Stimulated activated naive CD8-positive, alpha-beta T cell treated with anti-CD3 and anti-CD28 coated beads, Interleukin-15, amount 100 ng/mL, for 72 hours (primary cell): ENCODE results near the gene SFMBT2.

Source experiments
- ATAC-seq: fragments of 150-1000 bp; cut with Tn5 transposase; 2 replicates; pipeline ENCODE4 v1.10.0; 2021; ENCODE audit warnings: mild to moderate bottlenecking, moderate library complexity
- DNase-seq, 2 donors: peaks; one replicate each; pipeline ENCODE4 v3.0.0; 2021 to 2022
- H3K27ac Mint-ChIP-seq, 2 donors: one replicate each; pipeline ENCODE4 v1.8.0; 2022; ENCODE audit warnings: mild to moderate bottlenecking in 2 of 2, mixed read lengths in 2 of 2, moderate library complexity in 2 of 2
- H3K27me3 Mint-ChIP-seq: one replicate; pipeline ENCODE4 v1.8.0; 2022; ENCODE audit warnings: mixed read lengths
- H3K4me1 Mint-ChIP-seq: one replicate; pipeline ENCODE4 v1.8.0; 2022; ENCODE audit warnings: mild to moderate bottlenecking, mixed read lengths
- H3K4me3 Mint-ChIP-seq, 2 donors: one replicate each; pipeline ENCODE4 v1.8.0; 2022; ENCODE audit warnings: mild to moderate bottlenecking in 2 of 2, mixed read lengths in 2 of 2, moderate library complexity in 1 of 2
- H3K9me3 Mint-ChIP-seq, 2 donors: one replicate each; pipeline ENCODE4 v1.8.0; 2022; ENCODE audit warnings: mixed read lengths in 2 of 2

Gene SFMBT2

GRCh38 chr10:7372504-7372903 is 38.3 kb downstream of the SFMBT2 start:
- ATAC-seq: no peak
- no peak overlapping the region for H3K27ac Mint-ChIP-seq

GRCh38 chr10:7370511-7370910 is 40.3 kb downstream of the SFMBT2 start:
- Mint-ChIP-seq H3K9me3 (no peaks in the 10 kb centered on the region), H3K4me3 (peak overlapping the region in 1 of 2 donors; percentile 48), H3K27ac (peak overlapping the region; percentile 77 to 96), H3K4me1 (peaks cover 27% of the 10 kb centered on the region), H3K27me3 (no peaks in the 10 kb centered on the region)
- ATAC-seq: peak; percentile 90
- DNase-seq: peak in 1 of 2 donors; percentile 34

More at GRCh38 chr10:7372504-7372903, 38.3 kb downstream of the SFMBT2 start:
- peaks cover 0 to under 1% of the 10 kb centered on the region in 2 donors for H3K9me3 Mint-ChIP-seq
- H3K4me1 Mint-ChIP-seq: peaks cover 30% of the 10 kb centered on the region
- no peak overlapping the region for H3K4me3 Mint-ChIP-seq
- no peak for DNase-seq
- H3K27me3 Mint-ChIP-seq: no peaks in the 10 kb centered on the region

GRCh38 chr10:7365027-7365745 is 45.6 kb downstream of the SFMBT2 start:
- no peak overlapping the region for H3K4me3 Mint-ChIP-seq
- ATAC-seq (no peak), DNase-seq (no peak)
- no peaks in the 10 kb centered on the region for H3K27me3 Mint-ChIP-seq
- H3K4me1 Mint-ChIP-seq: peaks cover 26% of the 10 kb centered on the region
- peak overlapping the region; percentile 48 to 57 for H3K27ac Mint-ChIP-seq
- H3K9me3 Mint-ChIP-seq: peaks cover 17 to 24% of the 10 kb centered on the region in 2 donors

GRCh38 chr10:7364474-7364873 is 46.4 kb downstream of the SFMBT2 start:
- peaks cover 17 to 24% of the 10 kb centered on the region in 2 donors for H3K9me3 Mint-ChIP-seq
- ATAC-seq (no peak), DNase-seq (no peak)
- no peak overlapping the region for H3K4me3 Mint-ChIP-seq
- peaks cover 22% of the 10 kb centered on the region for H3K4me1 Mint-ChIP-seq
- H3K27me3 Mint-ChIP-seq: no peaks in the 10 kb centered on the region
- H3K27ac Mint-ChIP-seq: peak overlapping the region; percentile 48 to 49

GRCh38 chr10:7363700-7364099 is 47.1 kb downstream of the SFMBT2 start:
- no peak for DNase-seq

GRCh38 chr10:7362471-7362870 is 48.4 kb downstream of the SFMBT2 start:
- H3K4me1 Mint-ChIP-seq: peaks cover 29% of the 10 kb centered on the region
- H3K27ac Mint-ChIP-seq: no peak overlapping the region
- H3K27me3 Mint-ChIP-seq: no peaks in the 10 kb centered on the region
- DNase-seq: no peak
- H3K9me3 Mint-ChIP-seq: peaks cover 22 to 34% of the 10 kb centered on the region in 2 donors
- H3K4me3 Mint-ChIP-seq: no peak overlapping the region
- ATAC-seq: no peak

More at GRCh38 chr10:7363700-7364099, 47.1 kb downstream of the SFMBT2 start:
- H3K4me3 Mint-ChIP-seq: no peak overlapping the region
- H3K27me3 Mint-ChIP-seq: no peaks in the 10 kb centered on the region
- H3K27ac Mint-ChIP-seq: no peak overlapping the region
- no peak for ATAC-seq
- H3K9me3 Mint-ChIP-seq: peaks cover 20 to 29% of the 10 kb centered on the region in 2 donors
- H3K4me1 Mint-ChIP-seq: peaks cover 25% of the 10 kb centered on the region

- no peak overlapping the region for H3K4me3 Mint-ChIP-seq
- H3K4me1 Mint-ChIP-seq: peaks cover 29% of the 10 kb centered on the region
- DNase-seq (no peak), ATAC-seq (no peak)
- H3K9me3 Mint-ChIP-seq: peaks cover 22 to 34% of the 10 kb centered on the region in 2 donors
- H3K27ac Mint-ChIP-seq: no peak overlapping the region
- H3K27me3 Mint-ChIP-seq: no peaks in the 10 kb centered on the region
These were observed 49.5 kb downstream of the SFMBT2 start for GRCh38 chr10:7361316-7361715.

GRCh38 chr10:7359954-7360353 is 50.9 kb downstream of the SFMBT2 start:
- no peak overlapping the region for H3K4me3 Mint-ChIP-seq
- H3K27me3 Mint-ChIP-seq: no peaks in the 10 kb centered on the region
- H3K4me1 Mint-ChIP-seq: peaks cover 17% of the 10 kb centered on the region
- DNase-seq: no peak
- H3K27ac Mint-ChIP-seq: no peak overlapping the region
- ATAC-seq: no peak
- peaks cover 22 to 34% of the 10 kb centered on the region in 2 donors for H3K9me3 Mint-ChIP-seq

- no peak for DNase-seq
- no peak for ATAC-seq
- Mint-ChIP-seq H3K9me3 (peaks cover 22 to 34% of the 10 kb centered on the region in 2 donors), H3K4me1 (peaks cover 13% of the 10 kb centered on the region), H3K27me3 (no peaks in the 10 kb centered on the region), H3K4me3 (no peak overlapping the region), H3K27ac (peak overlapping the region in 1 of 2 donors; percentile 67)
These were observed 51.5 kb downstream of the SFMBT2 start for GRCh38 chr10:7359356-7359755.

GRCh38 chr10:7357193-7357592 is 53.6 kb downstream of the SFMBT2 start:
- Mint-ChIP-seq H3K27me3 (no peaks in the 10 kb centered on the region), H3K27ac (peak overlapping the region; percentile 4 to 34), H3K9me3 (peaks cover 8 to 18% of the 10 kb centered on the region in 2 donors), H3K4me1 (peaks cover 18% of the 10 kb centered on the region), H3K4me3 (no peak overlapping the region)
- DNase-seq (no peak), ATAC-seq (no peak)

- Mint-ChIP-seq H3K27me3 (no peaks in the 10 kb centered on the region), H3K4me3 (no peak overlapping the region), H3K9me3 (peaks cover 6 to 16% of the 10 kb centered on the region in 2 donors), H3K27ac (no peak overlapping the region), H3K4me1 (peaks cover 29% of the 10 kb centered on the region)
- ATAC-seq: peak; percentile 69
- no peak for DNase-seq
These were observed 56.3 kb downstream of the SFMBT2 start for GRCh38 chr10:7354330-7355047.

- Mint-ChIP-seq H3K27me3 (no peaks in the 10 kb centered on the region), H3K4me3 (no peak overlapping the region), H3K27ac (no peak overlapping the region), H3K4me1 (peaks cover 28% of the 10 kb centered on the region), H3K9me3 (peaks cover 0 to 6% of the 10 kb centered on the region in 2 donors)
- DNase-seq: no peak
- no peak for ATAC-seq
These were observed 58.9 kb downstream of the SFMBT2 start for GRCh38 chr10:7351894-7352293.

GRCh38 chr10:7350541-7351195 is 60.2 kb downstream of the SFMBT2 start:
- Mint-ChIP-seq H3K9me3 (peaks cover 0 to 6% of the 10 kb centered on the region in 2 donors), H3K27me3 (no peaks in the 10 kb centered on the region), H3K27ac (peak overlapping the region in 1 of 2 donors; percentile 21), H3K4me1 (peaks cover 28% of the 10 kb centered on the region), H3K4me3 (no peak overlapping the region)
- ATAC-seq: no peak
- no peak for DNase-seq

- peaks cover 22% of the 10 kb centered on the region for H3K4me1 Mint-ChIP-seq
- no peak overlapping the region for H3K27ac Mint-ChIP-seq
- ATAC-seq (no peak), DNase-seq (no peak)
- peaks cover 0 to 6% of the 10 kb centered on the region in 2 donors for H3K9me3 Mint-ChIP-seq
- no peak overlapping the region for H3K4me3 Mint-ChIP-seq
- H3K27me3 Mint-ChIP-seq: no peaks in the 10 kb centered on the region
These were observed 65.1 kb downstream of the SFMBT2 start for GRCh38 chr10:7345717-7346116.

- DNase-seq (no peak), ATAC-seq (no peak)
- H3K4me1 Mint-ChIP-seq: peaks cover 35% of the 10 kb centered on the region
- H3K27me3 Mint-ChIP-seq: no peaks in the 10 kb centered on the region
- no peak overlapping the region for H3K4me3 Mint-ChIP-seq
- no peak overlapping the region for H3K27ac Mint-ChIP-seq
- H3K9me3 Mint-ChIP-seq: no peaks in the 10 kb centered on the region
These were observed 67.8 kb downstream of the SFMBT2 start for GRCh38 chr10:7343040-7343439.
